IPS-18a (cell line): Measurements from ENCODE around the gene AK4.
A peak's percentile ranks its signal among the peaks of the same experiment; 100 is the strongest.

ENCODE experiments used
- H3K27ac ChIP-seq: one replicate; pipeline ENCODE4 v1.5.1; 2013; ENCODE audit warnings: low read length
- H3K27me3 ChIP-seq: one replicate; pipeline ENCODE4 v1.6.1; 2013; ENCODE audit warnings: mild to moderate bottlenecking, low read length; ENCODE audit not compliant: control insufficient read depth, insufficient read depth
- H3K36me3 ChIP-seq: one replicate; pipeline ENCODE4 v1.6.1; 2013; ENCODE audit warnings: low read depth, low read length; ENCODE audit not compliant: control insufficient read depth
- H3K4me1 ChIP-seq: one replicate; pipeline ENCODE4 v1.6.1; 2013; ENCODE audit warnings: low read depth, low read length; ENCODE audit not compliant: control insufficient read depth
- H3K4me3 ChIP-seq: one replicate; pipeline ENCODE4 v1.5.1; 2013; ENCODE audit warnings: low read length
- H3K9ac ChIP-seq: one replicate; pipeline ENCODE4 v1.6.1; 2013; ENCODE audit warnings: mild to moderate bottlenecking, low read length, moderate library complexity
- H3K9me3 ChIP-seq: one replicate; pipeline ENCODE4 v1.6.1; 2013; ENCODE audit warnings: low read depth, low read length; ENCODE audit not compliant: control insufficient read depth

The AK4 gene

DNA sequence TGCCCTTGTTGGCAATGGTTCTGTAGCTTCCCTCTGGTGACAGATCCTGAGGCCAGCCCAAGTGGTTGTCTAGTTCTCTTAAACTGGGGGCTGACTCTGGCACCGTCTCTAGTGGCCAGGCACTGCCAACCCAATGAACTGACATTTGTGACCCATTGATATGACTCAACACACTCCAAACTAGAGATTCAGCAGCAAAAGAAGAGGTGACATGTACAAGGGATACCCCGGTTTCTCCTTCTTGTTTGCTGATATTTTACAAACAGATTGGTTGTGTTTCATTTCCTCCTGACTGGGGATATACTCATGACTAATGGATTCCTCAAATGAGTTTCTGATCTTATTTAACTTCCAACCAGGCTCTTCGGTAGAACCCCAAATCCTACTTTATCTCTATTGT, 95.5 kb downstream of the AK4 start:
- H3K27me3 ChIP-seq = no peaks in the 10 kb centered on the region
- H3K9ac ChIP-seq = no peak overlapping the region
- no peaks in the 10 kb centered on the region for H3K9me3 ChIP-seq
- H3K4me1 ChIP-seq = no peaks in the 10 kb centered on the region
- no peak overlapping the region for H3K27ac ChIP-seq
- H3K36me3 ChIP-seq = no peaks in the 10 kb centered on the region
- no peak overlapping the region for H3K4me3 ChIP-seq

DNA sequence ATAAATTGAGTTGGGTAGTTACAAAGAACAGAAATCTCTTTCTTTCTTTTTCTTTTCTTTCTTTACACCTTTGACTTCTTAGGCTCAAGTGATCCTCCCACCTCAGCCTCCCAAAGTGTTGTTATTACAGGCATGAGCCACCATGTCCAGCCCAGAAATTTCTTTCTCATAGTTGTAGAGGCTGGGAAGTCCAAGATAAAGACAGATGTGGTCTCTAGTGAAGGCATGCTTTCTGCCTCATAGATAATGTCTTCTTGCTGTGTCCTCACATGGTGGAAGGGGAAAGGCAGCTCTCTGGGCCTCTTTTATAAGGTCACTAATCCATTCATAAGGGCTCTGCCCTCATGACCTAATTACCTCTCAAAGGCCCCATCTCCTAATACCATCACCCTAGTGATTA, 97.3 kb downstream of the AK4 start:
- H3K9me3 ChIP-seq = no peaks in the 10 kb centered on the region
- H3K27ac ChIP-seq = no peak overlapping the region
- H3K9ac ChIP-seq = no peak overlapping the region
- no peaks in the 10 kb centered on the region for H3K27me3 ChIP-seq
- no peaks in the 10 kb centered on the region for H3K36me3 ChIP-seq
- no peaks in the 10 kb centered on the region for H3K4me1 ChIP-seq
- H3K4me3 ChIP-seq = no peak overlapping the region

DNA sequence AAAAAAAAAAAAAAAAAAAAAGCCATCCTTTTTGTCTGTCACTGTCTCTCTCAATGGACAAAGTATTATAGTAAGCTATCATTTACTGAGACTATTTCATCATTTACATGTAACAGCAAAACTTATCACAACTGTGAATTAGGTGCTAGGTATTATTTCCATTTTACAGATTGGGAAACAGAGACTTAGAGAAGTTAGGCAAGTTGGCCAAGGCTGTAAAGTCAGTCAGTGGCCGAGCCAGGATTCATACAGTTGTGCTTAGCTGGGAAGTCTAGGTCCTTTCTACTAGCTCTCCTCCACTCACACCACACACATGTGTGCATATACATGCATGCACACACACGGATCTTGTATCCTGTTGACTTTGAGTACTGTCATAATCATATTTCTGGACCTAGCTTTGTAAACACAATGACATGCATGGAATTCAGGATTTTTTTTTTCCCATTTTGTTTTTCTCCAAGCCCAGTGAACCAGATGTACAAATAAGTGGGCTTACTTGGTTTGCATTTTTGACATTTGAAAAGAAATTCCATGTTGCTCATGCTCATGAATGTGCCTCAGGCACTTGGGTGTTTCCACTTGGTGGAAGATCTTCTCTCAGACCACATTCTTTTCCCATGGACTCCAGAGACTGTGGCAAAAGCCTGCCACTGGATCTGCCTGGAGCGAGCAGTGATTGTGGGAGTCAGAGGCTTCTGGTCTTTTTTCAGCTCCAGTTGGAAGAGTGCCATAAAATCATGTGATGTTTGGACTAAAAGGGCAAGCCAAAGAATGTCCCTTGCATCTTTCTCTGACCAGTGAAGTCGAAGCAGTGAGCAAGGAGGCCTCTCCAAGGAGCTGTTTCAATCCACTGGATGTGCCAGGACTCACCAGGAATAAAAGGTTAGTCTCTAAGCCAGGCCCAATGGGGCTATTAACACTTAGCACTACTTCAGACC, 99.7 kb downstream of the AK4 start:
- no peak overlapping the region for H3K27ac ChIP-seq
- H3K27me3 ChIP-seq = no peaks in the 10 kb centered on the region
- H3K9ac ChIP-seq = no peak overlapping the region
- H3K4me1 ChIP-seq = no peaks in the 10 kb centered on the region
- no peaks in the 10 kb centered on the region for H3K36me3 ChIP-seq
- H3K9me3 ChIP-seq = no peaks in the 10 kb centered on the region
- H3K4me3 ChIP-seq = no peak overlapping the region

DNA sequence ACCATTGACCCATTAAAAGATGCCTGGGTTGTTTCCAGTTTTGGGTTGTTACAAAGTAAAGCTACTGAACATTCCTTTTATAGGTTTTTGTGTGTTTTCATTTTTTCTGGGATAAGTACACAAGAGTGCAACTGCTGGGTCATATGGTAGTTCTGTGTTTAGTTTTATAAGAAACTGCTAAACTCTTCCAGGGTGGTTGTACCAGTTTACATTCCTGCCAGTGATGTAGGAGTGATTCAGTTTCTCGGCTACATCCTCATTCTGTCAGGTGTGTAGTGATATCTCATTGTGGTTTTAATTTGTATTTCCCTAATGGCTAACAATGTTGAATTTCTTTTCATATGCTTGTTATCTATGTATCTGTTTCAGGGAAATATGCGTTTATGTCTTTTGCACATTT, 102.8 kb downstream of the AK4 start:
- H3K27ac ChIP-seq = no peak overlapping the region
- no peaks in the 10 kb centered on the region for H3K9me3 ChIP-seq
- no peak overlapping the region for H3K9ac ChIP-seq
- peaks cover 23% of the 10 kb centered on the region for H3K27me3 ChIP-seq
- no peaks in the 10 kb centered on the region for H3K36me3 ChIP-seq
- no peaks in the 10 kb centered on the region for H3K4me1 ChIP-seq
- no peak overlapping the region for H3K4me3 ChIP-seq

DNA sequence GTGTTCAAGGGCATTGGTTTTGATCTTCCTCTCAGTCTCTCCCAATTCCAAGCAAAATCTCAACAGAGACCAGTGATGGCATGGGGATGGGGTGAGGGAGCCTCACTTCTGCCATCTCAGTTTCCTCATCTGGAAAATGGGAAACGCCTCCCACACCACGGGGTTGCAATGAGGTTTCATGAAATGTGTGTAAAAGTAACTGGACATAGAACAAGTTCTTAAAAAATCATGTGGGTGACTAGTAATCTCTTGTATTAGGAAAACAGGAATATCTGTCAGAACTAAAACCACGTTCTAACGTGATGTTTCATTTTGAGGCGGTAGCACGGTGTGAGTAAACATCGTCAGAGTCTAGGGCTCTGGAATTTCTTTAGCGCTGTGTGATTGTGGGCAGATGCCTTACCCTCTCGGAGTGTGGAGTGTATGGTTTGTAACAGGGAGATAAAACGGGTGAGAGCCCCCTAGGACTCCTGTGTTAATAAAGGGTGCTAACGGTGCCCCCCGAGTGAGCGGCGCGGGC, 105.9 kb downstream of the AK4 start:
- no peaks in the 10 kb centered on the region for H3K4me1 ChIP-seq
- no peak overlapping the region for H3K27ac ChIP-seq
- H3K4me3 ChIP-seq = peak overlapping the region; percentile 68
- no peaks in the 10 kb centered on the region for H3K36me3 ChIP-seq
- peaks cover 30% of the 10 kb centered on the region for H3K27me3 ChIP-seq
- no peaks in the 10 kb centered on the region for H3K9me3 ChIP-seq
- H3K9ac ChIP-seq = no peak overlapping the region

DNA sequence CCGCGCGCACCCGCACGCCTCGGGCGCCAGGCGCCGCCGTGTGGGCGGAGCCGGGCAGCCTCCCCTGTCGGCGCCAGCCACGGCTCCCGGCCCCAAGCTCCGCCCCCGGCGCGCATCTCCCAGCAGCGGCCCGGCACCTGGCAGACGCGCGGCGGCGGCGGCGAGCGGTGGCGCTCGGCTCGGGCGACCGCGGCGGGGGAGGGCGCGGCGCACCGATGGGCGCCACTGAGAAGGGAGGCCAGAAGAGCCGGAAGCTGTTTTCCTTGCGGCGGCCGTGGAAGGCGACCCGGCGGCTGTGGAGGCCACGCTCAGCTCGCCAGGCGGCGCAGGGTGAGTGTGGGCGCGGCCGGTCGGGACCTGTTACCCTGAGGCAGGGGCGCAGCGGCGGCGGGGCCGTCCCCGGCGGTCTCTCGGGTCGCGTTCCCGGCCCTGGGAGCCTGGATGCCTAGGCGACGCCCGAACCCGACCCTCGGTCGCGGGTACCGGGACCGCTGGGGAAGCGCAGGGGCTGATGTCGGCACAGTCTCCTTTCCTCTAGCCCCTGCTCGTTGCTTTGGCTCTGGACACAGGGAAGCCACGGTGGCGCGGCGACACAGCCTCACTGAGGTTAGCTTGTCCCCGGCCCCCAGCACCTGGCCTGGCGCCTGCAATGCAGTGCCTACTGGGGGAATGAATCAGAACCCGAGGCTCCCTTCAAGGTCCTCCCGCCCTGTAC, 106.5 kb downstream of the AK4 start:
- Histone ChIP-seq H3K4me3 (peak overlapping the region; percentile 76), H3K27me3 (peaks cover 30% of the 10 kb centered on the region), H3K9me3 (no peaks in the 10 kb centered on the region), H3K4me1 (no peaks in the 10 kb centered on the region), H3K9ac (peak overlapping the region; percentile 40), H3K36me3 (no peaks in the 10 kb centered on the region), H3K27ac (no peak overlapping the region)

DNA sequence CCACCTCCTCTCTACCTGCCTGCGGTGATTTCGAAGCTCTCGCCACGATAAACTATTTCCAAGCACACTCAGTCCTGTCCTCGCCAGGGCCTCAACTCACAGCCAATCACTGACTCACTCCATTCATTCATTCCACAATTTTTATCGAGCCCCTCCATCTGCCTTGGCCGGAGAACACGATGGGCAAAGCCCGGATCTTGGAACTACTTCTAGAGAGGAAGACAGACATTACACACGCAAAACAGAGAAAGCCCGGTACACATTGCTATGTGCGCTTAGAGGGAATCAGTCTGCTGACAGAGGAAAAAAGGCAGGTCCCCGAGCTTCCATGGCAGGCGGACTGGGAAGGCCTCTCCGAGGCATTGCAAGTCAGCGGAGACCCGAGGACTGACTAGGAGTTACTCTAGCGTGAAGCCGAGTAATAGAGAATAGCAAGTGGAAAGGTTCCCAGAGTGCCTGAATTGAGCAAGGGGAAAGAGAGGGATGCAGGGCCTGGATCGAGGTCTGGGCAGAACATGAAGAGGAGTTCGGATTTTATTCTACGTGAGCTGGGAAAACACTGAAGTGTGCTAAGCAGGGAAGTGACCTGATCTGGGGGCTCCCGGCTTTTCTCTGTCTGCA, 107.1 kb downstream of the AK4 start:
- Histone ChIP-seq H3K4me1 (no peaks in the 10 kb centered on the region), H3K4me3 (peak overlapping the region; percentile 76), H3K36me3 (no peaks in the 10 kb centered on the region), H3K9ac (peak overlapping the region; percentile 40), H3K9me3 (no peaks in the 10 kb centered on the region), H3K27ac (no peak overlapping the region), H3K27me3 (peaks cover 30% of the 10 kb centered on the region)

DNA sequence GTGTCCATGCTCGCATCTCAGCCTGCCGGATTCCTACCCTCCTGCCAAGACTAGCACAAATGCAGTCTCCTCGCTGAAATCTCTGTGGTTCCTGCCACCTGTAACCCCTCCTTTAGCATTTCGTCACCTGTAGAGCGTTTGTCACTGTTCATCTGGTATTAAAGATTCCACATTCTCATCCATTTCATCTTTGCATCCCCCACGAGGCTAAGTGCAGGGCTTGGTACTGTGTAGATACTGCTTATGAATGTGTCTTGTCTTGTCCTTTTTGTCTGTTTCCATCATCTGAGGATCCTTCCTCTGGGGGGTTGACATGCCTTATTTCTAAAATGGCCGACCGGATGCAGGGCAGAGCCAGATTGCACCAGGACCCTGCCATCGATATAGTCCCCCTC, 107.7 kb downstream of the AK4 start:
- no peak overlapping the region for H3K9ac ChIP-seq
- H3K4me3 ChIP-seq = peak overlapping the region; percentile 76
- no peak overlapping the region for H3K27ac ChIP-seq
- H3K36me3 ChIP-seq = no peaks in the 10 kb centered on the region
- H3K27me3 ChIP-seq = peaks cover 30% of the 10 kb centered on the region
- no peaks in the 10 kb centered on the region for H3K4me1 ChIP-seq
- H3K9me3 ChIP-seq = no peaks in the 10 kb centered on the region

DNA sequence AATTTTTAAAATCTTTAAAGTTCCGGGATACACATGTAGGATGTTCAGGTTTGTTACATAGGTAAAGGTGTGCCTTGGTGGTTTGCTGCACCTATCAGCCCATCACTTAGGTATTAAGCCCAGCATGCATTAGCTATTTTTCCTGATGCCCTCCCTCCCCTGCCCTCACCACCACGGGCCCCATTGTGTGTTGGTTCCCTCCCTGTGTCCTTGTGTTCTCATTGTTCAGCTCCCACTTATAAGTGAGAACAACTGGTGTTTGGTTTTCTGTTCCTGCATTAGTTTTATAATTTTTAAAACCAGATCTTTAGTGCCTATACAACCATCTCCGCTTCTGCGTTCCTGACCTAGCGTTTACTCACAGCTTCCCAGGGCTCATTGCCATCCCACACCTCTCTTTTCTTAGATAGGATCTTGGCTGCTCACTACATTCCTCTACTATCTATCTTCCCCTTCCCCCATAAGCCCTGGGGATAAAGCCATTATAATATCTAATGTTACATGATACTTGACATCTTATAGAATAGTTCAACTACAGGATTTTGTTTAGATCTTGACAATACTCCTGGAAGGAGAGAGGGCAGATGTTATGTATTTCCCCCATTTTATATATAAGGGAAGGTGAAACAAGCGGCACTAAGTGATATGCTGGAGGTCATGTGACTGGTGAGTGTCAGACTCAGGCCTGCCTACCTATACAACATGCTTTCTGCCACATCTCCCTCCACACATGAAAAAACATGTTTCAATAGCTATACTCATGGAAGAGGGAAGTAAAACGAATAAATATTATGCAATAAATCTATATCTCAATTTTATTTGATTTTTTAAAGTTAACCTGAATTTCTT, 109.1 kb downstream of the AK4 start:
- Histone ChIP-seq H3K36me3 (no peaks in the 10 kb centered on the region), H3K4me1 (no peaks in the 10 kb centered on the region), H3K4me3 (no peak overlapping the region), H3K9me3 (no peaks in the 10 kb centered on the region), H3K9ac (no peak overlapping the region), H3K27ac (no peak overlapping the region), H3K27me3 (peaks cover 30% of the 10 kb centered on the region)

DNA sequence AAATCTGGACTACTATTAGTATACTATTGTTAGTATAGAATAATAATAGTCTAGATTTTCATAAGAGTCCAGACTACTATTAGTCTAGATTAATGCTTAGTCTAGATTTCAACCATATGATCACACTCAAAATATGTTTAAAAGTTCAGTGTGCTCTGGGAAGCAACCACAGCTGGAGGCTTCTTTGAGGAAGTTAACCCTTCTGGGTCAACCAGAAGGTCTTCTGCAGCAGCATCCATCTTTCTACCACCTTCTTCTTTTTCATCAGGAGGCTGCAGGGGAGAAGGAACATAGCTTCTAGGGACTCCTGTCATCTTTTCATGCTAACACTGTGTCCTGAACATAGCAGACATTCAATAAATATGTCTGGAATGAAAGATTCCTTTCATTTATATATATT, 110.1 kb downstream of the AK4 start:
- Histone ChIP-seq H3K9me3 (no peaks in the 10 kb centered on the region), H3K4me3 (no peak overlapping the region), H3K9ac (no peak overlapping the region), H3K27ac (no peak overlapping the region), H3K27me3 (peaks cover 30% of the 10 kb centered on the region), H3K4me1 (no peaks in the 10 kb centered on the region), H3K36me3 (no peaks in the 10 kb centered on the region)

DNA sequence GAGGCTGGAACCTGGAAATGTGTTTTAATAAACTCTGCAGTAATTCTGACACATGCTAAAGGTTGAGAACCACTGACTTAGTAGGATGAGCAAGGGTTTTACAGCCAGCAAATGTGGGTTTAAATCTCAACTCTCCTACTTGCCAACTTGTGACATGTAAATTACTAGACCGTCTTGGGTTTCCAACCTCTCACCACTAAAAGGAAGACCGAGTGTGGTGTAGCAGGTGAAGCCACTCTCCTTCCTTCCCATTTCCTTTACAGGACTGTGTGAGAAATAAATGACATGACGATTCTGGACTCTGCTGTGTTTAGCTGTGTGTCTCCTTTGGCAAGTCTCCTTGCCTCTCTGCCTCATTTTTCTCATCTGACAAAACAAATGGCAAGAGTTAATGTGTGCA, 111.8 kb downstream of the AK4 start:
- H3K4me1 ChIP-seq = peaks cover 5% of the 10 kb centered on the region
- no peak overlapping the region for H3K9ac ChIP-seq
- H3K27ac ChIP-seq = no peak overlapping the region
- no peak overlapping the region for H3K4me3 ChIP-seq
- no peaks in the 10 kb centered on the region for H3K9me3 ChIP-seq
- no peaks in the 10 kb centered on the region for H3K36me3 ChIP-seq
- H3K27me3 ChIP-seq = peaks cover 22% of the 10 kb centered on the region
